Keratinocyte (primary cell): Measurements from ENCODE around the gene WASHC4. TPM values are rescaled to one million over a fixed set of nuclear protein-coding genes. Genes with fewer than 3 reads are reported as not detected.

Source experiments
- DNase-seq: peaks from one replicate; pipeline ENCODE4 v3.0.0-alpha.2; 2011; ENCODE audit warnings: low read depth, missing footprints, low spot score
- FAIRE-seq: peaks from 2 replicates; lab custom pipeline; 2011; peaks lifted over from hg19 to GRCh38; lab: Jason Lieb, UNC
- H2AFZ ChIP-seq: 2 replicates; pipeline ENCODE4 v1.6.0; 2012; ENCODE audit warnings: low read length, control low read depth, inconsistent platforms; ENCODE audit not compliant: control insufficient read depth
- H3K27ac ChIP-seq: 2 replicates; pipeline ENCODE4 v1.5.1; 2011; ENCODE audit warnings: low read length; ENCODE audit not compliant: control insufficient read depth, insufficient read depth
- H3K27me3 ChIP-seq: 3 replicates; pipeline ENCODE4 v1.6.0; 2011; ENCODE audit warnings: low read length; ENCODE audit not compliant: control insufficient read depth, insufficient read depth; ENCODE audit errors: extremely low read depth
- H3K36me3 ChIP-seq, 2 experiments: 2 replicates in 1 of 2; 3 replicates in 1 of 2; pipeline ENCODE4 v1.5.1; 2011; ENCODE audit warnings: low read length in 2 of 2, mild to moderate bottlenecking in 1 of 2; ENCODE audit not compliant: control insufficient read depth in 2 of 2, insufficient read depth in 2 of 2; ENCODE audit errors: extremely low read depth in 1 of 2
- H3K4me1 ChIP-seq: 3 replicates; pipeline ENCODE4 v1.5.1; 2011; ENCODE audit warnings: low read length; ENCODE audit not compliant: control insufficient read depth, insufficient read depth; ENCODE audit errors: extremely low read depth
- H3K4me2 ChIP-seq: 3 replicates; pipeline ENCODE4 v1.6.0; 2011; ENCODE audit warnings: low read depth, low read length; ENCODE audit not compliant: control insufficient read depth, insufficient read depth; ENCODE audit errors: extremely low read depth
- H3K4me3 ChIP-seq, 3 experiments: fragments of 200-600 bp in 1 of 3; sonication (generic) in 1 of 3; 2 replicates in 2 of 3; 3 replicates in 1 of 3; pipeline ENCODE4 v1.5.1; 2011 to 2016; ENCODE audit warnings: low read length in 3 of 3, mild to moderate bottlenecking in 3 of 3, control low read depth in 2 of 3, inconsistent platforms in 1 of 3, low read depth in 1 of 3, mixed read lengths in 1 of 3, mixed run types in 1 of 3, moderate library complexity in 1 of 3; ENCODE audit not compliant: control insufficient read depth in 2 of 3, insufficient read depth in 2 of 3; ENCODE audit errors: extremely low read depth in 1 of 3
- H3K79me2 ChIP-seq: 2 replicates; pipeline ENCODE4 v1.6.0; 2012; ENCODE audit warnings: low read length; ENCODE audit not compliant: control insufficient read depth, insufficient read depth
- H3K9ac ChIP-seq: 3 replicates; pipeline ENCODE4 v1.6.0; 2011; ENCODE audit warnings: low read length; ENCODE audit not compliant: control insufficient read depth, insufficient read depth; ENCODE audit errors: extremely low read depth
- H3K9me1 ChIP-seq: 3 replicates; pipeline ENCODE4 v1.6.0; 2011; ENCODE audit warnings: low read length; ENCODE audit not compliant: control insufficient read depth, insufficient read depth; ENCODE audit errors: extremely low read depth
- H3K9me3 ChIP-seq: 2 replicates; pipeline ENCODE4 v1.5.1; 2012; ENCODE audit warnings: low read depth, low read length; ENCODE audit not compliant: control insufficient read depth
- H4K20me1 ChIP-seq: 3 replicates; pipeline ENCODE4 v1.6.0; 2011; ENCODE audit warnings: low read length; ENCODE audit not compliant: control insufficient read depth, insufficient read depth; ENCODE audit errors: extremely low read depth
- EZH2 ChIP-seq: IDR thresholded peaks from one replicate; pipeline ENCODE4 v1.6.1; 2012; ENCODE audit warnings: inconsistent platforms, mild to moderate bottlenecking, low read length, moderate library complexity
- dilution Hi-C: fragments of 300-500 bp; cut with MboI; formaldehyde crosslinking; loops from one replicate; pipeline ENCODE4 v1.7.0; 2020; ENCODE audit warnings: low sequenced_read_pairs; ENCODE audit not compliant: extremely low pct_ligation_motif_present
- polyA plus RNA-seq, 5 experiments: library from polyadenylated mRNA; depleted of rRNA in 3 of 5; stranded (reverse) in 3 of 5; stranded (forward) in 1 of 5; unstranded in 1 of 5; fragments of >200 nt; gene quantifications; 1 replicate in 1 of 5; 2 replicates in 3 of 5; 3 replicates in 1 of 5; pipeline versions ENCODE4 v1.2.1 to v1.2.3, GENCODE V29; 2011 to 2012; ENCODE audit warnings: missing spikeins in 2 of 5, low read depth in 1 of 5, low replicate concordance in 1 of 5
- TF ChIP-seq, protein P1 (sequence below), 3 experiments: IDR thresholded peaks in 1 of 3; conservative IDR thresholded peaks in 1 of 3; optimal IDR thresholded peaks in 1 of 3; 2 replicates in 2 of 3; 3 replicates in 1 of 3; pipeline versions ENCODE3 to v1.5.1; 2011; ENCODE audit warnings: low read length in 3 of 3, mild to moderate bottlenecking in 3 of 3, moderate library complexity in 2 of 3, control low read depth in 1 of 3, inconsistent platforms in 1 of 3; ENCODE audit not compliant: insufficient read depth in 2 of 3; ENCODE audit errors: extremely low read depth in 1 of 3

The WASHC4 gene
- polyA plus RNA-seq, 1 donor (not counting 4 experiments of a cell fraction or from before 2014, with no cell fraction given) = 58.1 TPM

- no peak overlapping the region for H2AFZ ChIP-seq
- H3K9me1 ChIP-seq = no peaks in the 10 kb centered on the region
- H3K9me3 ChIP-seq = no peaks in the 10 kb centered on the region
- TF ChIP-seq, protein P1, sequence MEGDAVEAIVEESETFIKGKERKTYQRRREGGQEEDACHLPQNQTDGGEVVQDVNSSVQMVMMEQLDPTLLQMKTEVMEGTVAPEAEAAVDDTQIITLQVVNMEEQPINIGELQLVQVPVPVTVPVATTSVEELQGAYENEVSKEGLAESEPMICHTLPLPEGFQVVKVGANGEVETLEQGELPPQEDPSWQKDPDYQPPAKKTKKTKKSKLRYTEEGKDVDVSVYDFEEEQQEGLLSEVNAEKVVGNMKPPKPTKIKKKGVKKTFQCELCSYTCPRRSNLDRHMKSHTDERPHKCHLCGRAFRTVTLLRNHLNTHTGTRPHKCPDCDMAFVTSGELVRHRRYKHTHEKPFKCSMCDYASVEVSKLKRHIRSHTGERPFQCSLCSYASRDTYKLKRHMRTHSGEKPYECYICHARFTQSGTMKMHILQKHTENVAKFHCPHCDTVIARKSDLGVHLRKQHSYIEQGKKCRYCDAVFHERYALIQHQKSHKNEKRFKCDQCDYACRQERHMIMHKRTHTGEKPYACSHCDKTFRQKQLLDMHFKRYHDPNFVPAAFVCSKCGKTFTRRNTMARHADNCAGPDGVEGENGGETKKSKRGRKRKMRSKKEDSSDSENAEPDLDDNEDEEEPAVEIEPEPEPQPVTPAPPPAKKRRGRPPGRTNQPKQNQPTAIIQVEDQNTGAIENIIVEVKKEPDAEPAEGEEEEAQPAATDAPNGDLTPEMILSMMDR (optimal IDR thresholded peaks at IDR 0.05 in 1 of 3, IDR thresholded peaks at IDR 0.05 in 1 of 3, conservative IDR thresholded peaks at IDR 0.05 in 1 of 3; ENCODE audit: extremely low read depth in 1 of 3, insufficient read depth in 2 of 3, low read length in 3 of 3) = no peak
- no peak for TF ChIP-seq EZH2
- H3K4me3 ChIP-seq = no peak overlapping the region
- H4K20me1 ChIP-seq = no peaks in the 10 kb centered on the region
- no peak overlapping the region for H3K4me2 ChIP-seq
- no peaks in the 10 kb centered on the region for H3K79me2 ChIP-seq
- peaks cover 3% of the 10 kb centered on the region for H3K4me1 ChIP-seq
- H3K27ac ChIP-seq = no peak overlapping the region
- dilution Hi-C loops = no loop called here
- H3K9ac ChIP-seq = no peak overlapping the region
- H3K27me3 ChIP-seq = peaks cover 6% of the 10 kb centered on the region
- no peak for DNase-seq
- no peak for FAIRE-seq
- H3K36me3 ChIP-seq = no peaks in the 10 kb centered on the region
Observed at GRCh38 chr12:105099356-105099755, 8.2 kb upstream of the WASHC4 start.

- TF ChIP-seq EZH2 = no peak
- TF ChIP-seq, protein P1 (optimal IDR thresholded peaks at IDR 0.05 in 1 of 3, IDR thresholded peaks at IDR 0.05 in 1 of 3, conservative IDR thresholded peaks at IDR 0.05 in 1 of 3; ENCODE audit: extremely low read depth in 1 of 3, insufficient read depth in 2 of 3, low read length in 3 of 3) = no peak
- H3K9ac ChIP-seq = no peak overlapping the region
- H2AFZ ChIP-seq = no peak overlapping the region
- peaks cover 6% of the 10 kb centered on the region for H3K27me3 ChIP-seq
- FAIRE-seq (no peak), DNase-seq (no peak)
- H4K20me1 ChIP-seq = no peaks in the 10 kb centered on the region
- H3K27ac ChIP-seq = no peak overlapping the region
- no peaks in the 10 kb centered on the region for H3K9me3 ChIP-seq
- dilution Hi-C loops = no loop called here
- no peaks in the 10 kb centered on the region for H3K79me2 ChIP-seq
- H3K4me2 ChIP-seq = no peak overlapping the region
- peaks cover 3% of the 10 kb centered on the region for H3K4me1 ChIP-seq
- H3K9me1 ChIP-seq = no peaks in the 10 kb centered on the region
- H3K36me3 ChIP-seq = no peaks in the 10 kb centered on the region
- no peak overlapping the region for H3K4me3 ChIP-seq
Observed at GRCh38 chr12:105100207-105100985, 7.1 kb upstream of the WASHC4 start.
